GM18520 (cell line): ENCODE data around the gene COG5.

Source experiments
- ATAC-seq: cut with Tn5 transposase; IDR thresholded peaks from one replicate; pipeline ENCODE4 v1.9.1; 2021; ENCODE audit not compliant: unreplicated experiment

The COG5 gene

GRCh38 chr7:107344799-107345198, 218.9 kb downstream of the COG5 start:
- no peak for ATAC-seq

GRCh38 chr7:107344286-107344685, 219.4 kb downstream of the COG5 start:
- ATAC-seq = no peak

- no peak for ATAC-seq
Measured at GRCh38 chr7:107338080-107338479, 225.6 kb downstream of the COG5 start.

DNA sequence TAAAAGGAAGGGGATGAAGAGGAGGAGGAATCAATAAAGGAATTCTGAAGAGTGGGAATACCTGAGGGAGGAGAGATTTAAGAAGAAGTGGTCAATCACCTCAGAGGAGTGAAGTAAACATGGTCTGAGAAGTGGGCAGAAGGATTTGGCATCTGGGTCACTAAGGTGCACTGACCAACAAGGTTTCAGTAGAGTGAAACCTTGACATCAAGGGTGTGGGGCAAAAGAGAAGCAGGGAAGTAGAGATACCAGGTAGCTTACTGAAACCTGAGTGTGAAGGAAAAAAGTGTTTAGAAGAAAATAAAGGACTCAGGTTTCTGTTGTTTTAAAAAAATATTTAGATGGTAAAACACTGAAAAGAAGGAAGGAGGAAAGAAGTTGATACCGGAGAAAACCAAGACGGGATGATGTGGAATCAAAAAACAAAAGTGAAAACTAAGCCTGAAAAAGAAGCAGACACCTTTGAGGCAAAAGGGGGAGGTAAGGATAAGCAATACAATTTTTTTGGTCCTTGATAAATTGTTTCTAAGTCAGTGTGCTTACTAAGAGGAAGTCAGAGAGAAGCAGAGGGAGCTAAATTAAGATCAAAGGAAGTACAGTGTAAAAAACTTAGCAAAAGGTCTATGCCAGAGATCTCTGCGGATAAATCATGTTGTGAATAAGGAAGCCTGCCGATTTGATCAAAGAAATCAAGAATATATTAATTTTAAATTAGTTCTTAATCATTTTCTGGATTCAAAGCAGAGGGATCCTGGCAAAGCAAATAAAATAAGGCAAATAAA, 231.0 kb downstream of the COG5 start:
- no peak for ATAC-seq

- no peak for ATAC-seq
Measured at GRCh38 chr7:107330478-107330877, 233.2 kb downstream of the COG5 start.

DNA sequence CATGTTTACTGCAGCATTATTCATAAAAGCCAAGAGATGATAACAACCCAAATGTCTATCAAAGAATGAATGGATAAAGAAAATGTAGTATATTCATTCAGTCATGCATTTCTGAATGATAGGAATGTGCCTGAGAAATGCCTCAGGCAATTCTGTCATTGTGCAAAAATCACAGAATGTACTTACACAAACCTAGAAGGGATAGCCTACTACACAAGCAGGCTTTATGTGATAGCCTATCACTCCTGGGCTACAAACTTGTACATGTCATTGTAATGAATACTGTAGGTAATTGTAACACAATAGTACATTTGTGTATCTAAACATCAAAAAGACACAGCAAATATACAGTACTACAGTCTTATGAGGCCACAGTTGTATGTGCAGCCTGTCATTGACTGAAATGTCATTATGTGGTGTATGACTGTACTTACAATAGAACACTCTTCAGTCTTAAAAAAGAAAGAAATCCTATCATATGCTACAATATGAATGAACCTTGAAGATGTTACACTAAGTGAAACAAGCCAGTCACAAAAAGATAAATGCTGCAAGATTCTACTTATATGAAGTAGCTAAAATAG, 235.6 kb downstream of the COG5 start:
- no peak for ATAC-seq

DNA sequence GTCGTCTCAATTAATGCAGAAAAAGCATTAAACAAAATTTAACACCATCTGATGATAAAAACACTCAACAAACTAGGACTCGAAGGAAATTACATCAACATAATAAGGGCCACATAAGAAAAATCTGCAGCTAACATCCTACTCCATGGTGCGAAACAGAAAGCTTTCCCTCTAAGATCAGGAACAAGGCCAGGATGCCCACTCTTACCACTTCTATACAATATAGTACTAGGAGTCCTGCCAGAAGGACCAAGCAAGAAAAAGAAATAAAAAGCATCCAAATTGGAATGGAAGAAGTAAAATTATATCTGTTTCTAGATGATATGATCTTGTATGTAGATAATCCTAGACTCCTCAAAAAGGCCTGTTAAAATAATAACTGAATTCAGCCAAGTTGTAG, 237.7 kb downstream of the COG5 start:
- ATAC-seq = no peak

DNA sequence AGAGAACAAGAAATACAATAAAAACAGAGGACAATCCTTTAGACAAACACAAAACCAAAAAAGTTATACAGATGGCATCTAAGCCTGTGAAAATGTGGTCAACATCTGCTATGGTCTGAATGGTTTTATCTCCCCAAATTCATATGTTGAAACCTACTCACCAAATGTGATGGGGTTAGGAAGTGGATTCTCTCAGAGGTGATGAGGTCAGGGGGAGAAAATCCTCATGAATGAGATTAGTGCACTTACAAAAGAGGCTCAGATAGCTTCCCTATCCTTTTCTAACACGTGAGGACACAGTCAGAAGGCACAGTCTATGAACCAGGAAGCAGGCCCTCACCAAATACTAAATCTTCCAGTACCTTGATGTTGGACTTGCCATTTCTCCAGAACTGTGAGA, 241.7 kb downstream of the COG5 start:
- ATAC-seq = no peak

- ATAC-seq = no peak
Measured at GRCh38 chr7:107321611-107322010, 242.1 kb downstream of the COG5 start.

DNA sequence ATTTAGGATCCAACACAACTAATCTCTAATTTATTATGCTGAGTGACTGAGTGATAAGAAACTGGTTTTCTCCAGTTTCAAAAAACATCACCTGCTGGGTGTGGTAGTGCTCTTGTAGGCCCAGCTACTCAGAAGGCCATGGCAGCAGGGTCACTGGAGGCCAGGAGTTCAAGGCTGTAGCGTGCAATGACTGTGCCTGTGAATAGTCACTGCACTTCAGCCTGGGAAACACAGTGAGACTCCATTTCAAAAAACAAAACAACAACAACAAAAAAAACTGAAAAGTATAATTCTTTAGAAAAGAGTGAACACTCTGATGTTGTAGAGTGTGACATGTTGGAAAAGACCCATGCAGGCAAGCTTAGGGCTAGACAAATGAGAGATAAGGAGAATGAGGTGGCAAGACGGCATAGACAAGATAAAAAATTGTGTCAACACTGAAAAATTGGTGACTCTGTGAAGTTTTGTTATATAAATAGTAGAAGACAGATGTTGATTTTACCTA, 243.9 kb downstream of the COG5 start:
- ATAC-seq = no peak

DNA sequence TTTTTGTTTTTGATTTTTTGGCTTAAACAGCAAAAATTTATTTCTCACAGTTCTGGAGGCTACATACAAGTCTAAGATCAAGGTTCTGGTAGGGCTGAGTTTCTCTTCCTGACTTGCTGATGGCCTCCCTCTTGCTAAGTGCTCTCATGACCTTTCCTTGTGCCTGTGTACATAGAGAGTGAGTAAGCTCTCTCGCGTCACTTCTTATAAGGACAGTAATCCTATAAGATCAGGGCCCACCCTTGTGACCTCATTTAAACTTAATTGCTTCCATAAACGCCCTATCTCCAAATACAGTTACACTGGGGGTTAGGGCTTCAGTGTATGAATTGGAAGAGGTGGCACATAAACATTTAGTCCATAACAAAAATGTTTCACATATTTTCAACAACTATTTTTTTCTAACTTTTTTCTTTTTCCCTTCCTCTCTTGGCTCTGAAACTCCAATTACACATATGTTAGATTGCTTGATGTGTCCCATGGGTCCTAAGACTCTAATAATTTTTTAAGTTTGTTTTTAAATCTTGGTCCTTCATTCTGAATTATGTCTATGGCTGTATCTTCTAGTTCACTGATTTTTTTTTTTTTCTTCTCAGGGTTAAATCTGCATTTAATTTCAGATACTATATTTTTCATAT, 245.1 kb downstream of the COG5 start:
- no peak for ATAC-seq

- ATAC-seq = no peak
Measured at GRCh38 chr7:107315716-107316220, 248.0 kb downstream of the COG5 start.

- ATAC-seq = no peak
Measured at GRCh38 chr7:107313355-107313754, 250.4 kb downstream of the COG5 start.

DNA sequence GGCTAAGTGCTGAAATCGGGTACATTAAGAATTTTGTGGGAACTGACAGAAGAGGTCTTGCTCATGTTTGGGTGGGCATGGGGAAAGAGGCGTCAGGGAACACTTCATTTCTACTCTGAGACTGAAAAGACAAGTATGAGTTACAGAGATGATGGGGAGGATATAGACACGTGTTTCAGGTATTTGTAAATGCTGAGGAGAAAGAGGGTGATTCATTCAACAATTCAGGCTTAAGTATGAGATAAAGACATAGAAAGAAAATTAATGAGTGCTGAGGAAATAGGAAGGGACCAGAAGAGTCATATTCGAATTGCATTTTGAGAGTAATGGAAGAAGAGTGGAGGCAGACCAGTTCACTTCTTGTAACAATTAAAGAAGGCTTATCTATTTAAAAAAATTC, 251.3 kb downstream of the COG5 start:
- no peak for ATAC-seq

- ATAC-seq = no peak
Measured at GRCh38 chr7:107309296-107309695, 254.4 kb downstream of the COG5 start.

DNA sequence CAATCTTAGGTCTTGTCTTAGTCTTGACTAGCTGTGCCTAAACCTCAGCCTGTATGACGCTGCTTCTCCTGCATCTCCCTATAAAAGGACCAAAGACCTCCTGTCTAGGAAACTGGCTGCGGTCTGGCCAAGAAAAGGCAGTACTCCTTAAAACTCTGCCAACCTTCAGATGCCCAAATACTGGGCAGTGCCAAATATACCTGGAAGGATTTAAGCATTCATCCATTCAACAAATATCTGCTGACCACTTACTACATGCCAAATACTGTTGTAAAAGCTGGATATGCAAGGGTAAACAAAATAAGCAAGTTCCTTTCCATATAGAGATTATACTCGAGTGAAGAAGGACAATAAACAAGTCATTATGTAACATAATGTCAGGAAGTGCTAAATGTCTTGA, 259.1 kb downstream of the COG5 start:
- ATAC-seq = no peak

- no peak for ATAC-seq
Measured at GRCh38 chr7:107304063-107304462, 259.7 kb downstream of the COG5 start.

GRCh38 chr7:107302250-107302847, 261.4 kb downstream of the COG5 start:
- no peak for ATAC-seq

- ATAC-seq = no peak
Measured at GRCh38 chr7:107294182-107294581, 269.5 kb downstream of the COG5 start.

GRCh38 chr7:107292591-107292990, 271.1 kb downstream of the COG5 start:
- ATAC-seq = no peak

DNA sequence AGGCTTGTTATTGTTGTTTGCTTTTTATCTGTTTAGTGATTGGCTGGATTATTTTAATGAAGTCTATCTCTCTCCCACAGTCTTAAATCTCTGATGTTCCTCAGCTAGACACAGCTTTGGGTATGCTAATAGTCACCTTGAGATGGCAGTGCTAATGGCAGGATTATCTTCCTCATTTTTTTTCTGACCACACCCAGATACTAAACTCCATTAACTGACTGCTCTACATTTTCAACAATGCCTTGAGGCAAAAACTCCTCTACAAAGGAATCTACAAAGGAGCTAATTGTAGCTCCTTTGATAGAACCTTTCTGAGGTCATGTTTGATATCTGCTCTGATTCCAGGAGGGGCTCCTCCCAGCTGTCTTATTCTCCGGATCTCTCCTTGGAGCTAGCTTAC, 272.3 kb downstream of the COG5 start:
- ATAC-seq = no peak
